ENCODE data around the gene ADK. TPM values are rescaled to one million over a fixed set of nuclear protein-coding genes. Genes with fewer than 3 reads are reported as not detected.

ADK gene
- total RNA-seq, 1 donor from 2014 or later: 13.1 TPM

GRCh38 chr10:74322141-74322540 is 171.1 kb downstream of the ADK start:
- H3K36me3 Mint-ChIP-seq (ENCODE audit: low read depth, unreplicated experiment): no peaks in the 10 kb centered on the region
- no peak overlapping the region for H3K27ac Mint-ChIP-seq (ENCODE audit: unreplicated experiment)
- no peak for TF ChIP-seq CTCF (IDR thresholded peaks at IDR 0.05; ENCODE audit: unreplicated experiment)
- no peaks in the 10 kb centered on the region for H3K9me3 Mint-ChIP-seq (ENCODE audit: unreplicated experiment)
- no peaks in the 10 kb centered on the region for H3K27me3 Mint-ChIP-seq (ENCODE audit: unreplicated experiment)
- no peak for DNase-seq (ENCODE audit: low spot score)
- no peaks in the 10 kb centered on the region for H3K4me1 Mint-ChIP-seq (ENCODE audit: unreplicated experiment)
- H3K4me3 Mint-ChIP-seq (ENCODE audit: unreplicated experiment): no peak overlapping the region

GRCh38 chr10:74322565-74322964 is 171.5 kb downstream of the ADK start:
- Mint-ChIP-seq H3K4me3 (ENCODE audit: unreplicated experiment) (no peak overlapping the region), H3K27ac (ENCODE audit: unreplicated experiment) (no peak overlapping the region), H3K9me3 (ENCODE audit: unreplicated experiment) (no peaks in the 10 kb centered on the region), H3K4me1 (ENCODE audit: unreplicated experiment) (no peaks in the 10 kb centered on the region), H3K27me3 (ENCODE audit: unreplicated experiment) (no peaks in the 10 kb centered on the region), H3K36me3 (ENCODE audit: low read depth, unreplicated experiment) (no peaks in the 10 kb centered on the region)
- no peak for TF ChIP-seq CTCF (IDR thresholded peaks at IDR 0.05; ENCODE audit: unreplicated experiment)
- no peak for DNase-seq (ENCODE audit: low spot score)

GRCh38 chr10:74328388-74328787 is 177.4 kb downstream of the ADK start:
- Mint-ChIP-seq H3K4me1 (ENCODE audit: unreplicated experiment) (no peaks in the 10 kb centered on the region), H3K9me3 (ENCODE audit: unreplicated experiment) (no peaks in the 10 kb centered on the region), H3K27me3 (ENCODE audit: unreplicated experiment) (no peaks in the 10 kb centered on the region), H3K4me3 (ENCODE audit: unreplicated experiment) (no peak overlapping the region), H3K36me3 (ENCODE audit: low read depth, unreplicated experiment) (no peaks in the 10 kb centered on the region), H3K27ac (ENCODE audit: unreplicated experiment) (no peak overlapping the region)
- no peak for DNase-seq (ENCODE audit: low spot score)
- no peak for TF ChIP-seq CTCF (IDR thresholded peaks at IDR 0.05; ENCODE audit: unreplicated experiment)

GRCh38 chr10:74329873-74330272 is 178.9 kb downstream of the ADK start:
- Mint-ChIP-seq H3K36me3 (ENCODE audit: low read depth, unreplicated experiment) (no peaks in the 10 kb centered on the region), H3K9me3 (ENCODE audit: unreplicated experiment) (no peaks in the 10 kb centered on the region), H3K4me3 (ENCODE audit: unreplicated experiment) (no peak overlapping the region), H3K4me1 (ENCODE audit: unreplicated experiment) (no peaks in the 10 kb centered on the region), H3K27me3 (ENCODE audit: unreplicated experiment) (no peaks in the 10 kb centered on the region), H3K27ac (ENCODE audit: unreplicated experiment) (no peak overlapping the region)
- no peak for TF ChIP-seq CTCF (IDR thresholded peaks at IDR 0.05; ENCODE audit: unreplicated experiment)
- no peak for DNase-seq (ENCODE audit: low spot score)

- DNase-seq (ENCODE audit: low spot score): no peak
- Mint-ChIP-seq H3K36me3 (ENCODE audit: low read depth, unreplicated experiment) (no peaks in the 10 kb centered on the region), H3K4me3 (ENCODE audit: unreplicated experiment) (no peak overlapping the region), H3K27me3 (ENCODE audit: unreplicated experiment) (no peaks in the 10 kb centered on the region), H3K9me3 (ENCODE audit: unreplicated experiment) (no peaks in the 10 kb centered on the region), H3K27ac (ENCODE audit: unreplicated experiment) (no peak overlapping the region), H3K4me1 (ENCODE audit: unreplicated experiment) (no peaks in the 10 kb centered on the region)
- TF ChIP-seq CTCF (IDR thresholded peaks at IDR 0.05; ENCODE audit: unreplicated experiment): no peak
These were observed 179.6 kb downstream of the ADK start for GRCh38 chr10:74330646-74331045.

All from endothelial cell (in vitro differentiated cells).